ENCODE data around the gene RAD51B. TPM values are rescaled to one million over a fixed set of nuclear protein-coding genes. Genes with fewer than 3 reads are reported as not detected.

Gene RAD51B
- polyA plus RNA-seq, 1 donor (not counting 4 experiments of a cell fraction or from before 2014, with no cell fraction given) = 13.3 TPM

DNA sequence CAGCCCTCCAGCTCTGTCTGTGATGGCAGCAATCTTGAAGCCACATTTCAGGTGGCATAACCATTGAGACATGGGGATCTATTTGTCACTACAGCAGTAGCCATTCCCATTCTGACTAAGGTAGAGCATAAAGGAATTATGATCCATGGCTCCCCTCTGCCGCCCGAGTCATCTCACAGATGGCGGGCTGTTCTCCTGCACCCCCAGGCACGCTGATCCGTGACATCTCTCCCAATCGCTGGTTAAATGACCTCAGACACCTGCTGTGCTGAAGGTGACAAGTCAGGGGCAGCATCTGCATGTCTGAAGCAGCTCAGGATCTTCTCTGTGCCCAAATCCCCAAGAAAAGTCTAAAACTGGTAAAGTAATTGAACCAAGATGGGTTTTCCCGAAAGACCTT, 849.0 kb downstream of the RAD51B start:
- Histone ChIP-seq H3K9me1 (ENCODE audit: control insufficient read depth, extremely low read depth, insufficient read depth, low read length) (no peaks in the 10 kb centered on the region), H2AFZ (ENCODE audit: control insufficient read depth, low read length) (no peak overlapping the region), H3K4me3 (ENCODE audit: control insufficient read depth in 2 of 3, extremely low read depth in 1 of 3, insufficient read depth in 2 of 3, low read depth in 1 of 3, low read length in 3 of 3) (no peak overlapping the region), H3K27me3 (ENCODE audit: control insufficient read depth, extremely low read depth, insufficient read depth, low read length) (no peaks in the 10 kb centered on the region), H3K9ac (ENCODE audit: control insufficient read depth, extremely low read depth, insufficient read depth, low read length) (no peak overlapping the region), H3K9me3 (ENCODE audit: control insufficient read depth, low read depth, low read length) (no peaks in the 10 kb centered on the region), H4K20me1 (ENCODE audit: control insufficient read depth, extremely low read depth, insufficient read depth, low read length) (no peaks in the 10 kb centered on the region), H3K4me2 (ENCODE audit: control insufficient read depth, extremely low read depth, insufficient read depth, low read depth, low read length) (no peak overlapping the region), H3K36me3 (ENCODE audit: control insufficient read depth in 2 of 2, extremely low read depth in 1 of 2, insufficient read depth in 2 of 2, low read length in 2 of 2) (no peaks in the 10 kb centered on the region), H3K27ac (ENCODE audit: control insufficient read depth, insufficient read depth, low read length) (no peak overlapping the region), H3K4me1 (ENCODE audit: control insufficient read depth, extremely low read depth, insufficient read depth, low read length) (peaks cover 3% of the 10 kb centered on the region), H3K79me2 (ENCODE audit: control insufficient read depth, insufficient read depth, low read length) (no peaks in the 10 kb centered on the region)
- TF ChIP-seq EZH2 (IDR thresholded peaks at IDR 0.05; ENCODE audit: low read length) = no peak
- dilution Hi-C loops (cut with MboI; ENCODE audit: extremely low pct_ligation_motif_present, low sequenced_read_pairs) = no loop called here
- FAIRE-seq (no peak), DNase-seq (ENCODE audit: low read depth, low spot score) (no peak)

DNA sequence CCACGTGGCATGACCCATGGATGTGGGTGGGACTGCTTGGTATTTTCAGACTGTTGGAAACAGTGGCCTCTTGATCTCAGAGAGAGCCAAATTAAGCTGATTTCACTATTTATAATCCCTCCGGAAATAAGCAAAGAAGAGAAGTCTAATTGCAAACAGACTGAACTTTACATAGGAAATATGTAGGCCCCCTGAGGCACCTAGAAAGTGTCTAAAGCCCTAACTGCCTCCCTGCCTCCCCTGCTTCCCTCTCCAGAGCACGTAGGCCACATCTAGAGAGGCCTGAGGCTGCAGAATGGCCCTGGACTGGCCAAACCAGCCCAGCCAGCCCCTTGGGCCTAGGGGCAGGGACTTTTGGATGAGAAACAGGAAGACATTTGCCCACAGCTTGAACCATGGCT, 849.5 kb downstream of the RAD51B start:
- no peak for DNase-seq (ENCODE audit: low read depth, low spot score)
- no peak overlapping the region for H3K4me3 ChIP-seq (ENCODE audit: control insufficient read depth in 2 of 3, extremely low read depth in 1 of 3, insufficient read depth in 2 of 3, low read depth in 1 of 3, low read length in 3 of 3)
- H3K4me1 ChIP-seq (ENCODE audit: control insufficient read depth, extremely low read depth, insufficient read depth, low read length) = peaks cover 3% of the 10 kb centered on the region
- no peak overlapping the region for H3K4me2 ChIP-seq (ENCODE audit: control insufficient read depth, extremely low read depth, insufficient read depth, low read depth, low read length)
- H3K27ac ChIP-seq (ENCODE audit: control insufficient read depth, insufficient read depth, low read length) = no peak overlapping the region
- TF ChIP-seq, protein P1, sequence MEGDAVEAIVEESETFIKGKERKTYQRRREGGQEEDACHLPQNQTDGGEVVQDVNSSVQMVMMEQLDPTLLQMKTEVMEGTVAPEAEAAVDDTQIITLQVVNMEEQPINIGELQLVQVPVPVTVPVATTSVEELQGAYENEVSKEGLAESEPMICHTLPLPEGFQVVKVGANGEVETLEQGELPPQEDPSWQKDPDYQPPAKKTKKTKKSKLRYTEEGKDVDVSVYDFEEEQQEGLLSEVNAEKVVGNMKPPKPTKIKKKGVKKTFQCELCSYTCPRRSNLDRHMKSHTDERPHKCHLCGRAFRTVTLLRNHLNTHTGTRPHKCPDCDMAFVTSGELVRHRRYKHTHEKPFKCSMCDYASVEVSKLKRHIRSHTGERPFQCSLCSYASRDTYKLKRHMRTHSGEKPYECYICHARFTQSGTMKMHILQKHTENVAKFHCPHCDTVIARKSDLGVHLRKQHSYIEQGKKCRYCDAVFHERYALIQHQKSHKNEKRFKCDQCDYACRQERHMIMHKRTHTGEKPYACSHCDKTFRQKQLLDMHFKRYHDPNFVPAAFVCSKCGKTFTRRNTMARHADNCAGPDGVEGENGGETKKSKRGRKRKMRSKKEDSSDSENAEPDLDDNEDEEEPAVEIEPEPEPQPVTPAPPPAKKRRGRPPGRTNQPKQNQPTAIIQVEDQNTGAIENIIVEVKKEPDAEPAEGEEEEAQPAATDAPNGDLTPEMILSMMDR (optimal IDR thresholded peaks at IDR 0.05 in 1 of 3, IDR thresholded peaks at IDR 0.05 in 1 of 3, conservative IDR thresholded peaks at IDR 0.05 in 1 of 3; ENCODE audit: extremely low read depth in 1 of 3, insufficient read depth in 2 of 3, low read length in 3 of 3) = no peak
- no peak for TF ChIP-seq EZH2 (IDR thresholded peaks at IDR 0.05; ENCODE audit: low read length)
- no peaks in the 10 kb centered on the region for H4K20me1 ChIP-seq (ENCODE audit: control insufficient read depth, extremely low read depth, insufficient read depth, low read length)
- FAIRE-seq = no peak
- dilution Hi-C loops (cut with MboI; ENCODE audit: extremely low pct_ligation_motif_present, low sequenced_read_pairs) = no loop called here
- no peaks in the 10 kb centered on the region for H3K9me1 ChIP-seq (ENCODE audit: control insufficient read depth, extremely low read depth, insufficient read depth, low read length)
- H3K36me3 ChIP-seq (ENCODE audit: control insufficient read depth in 2 of 2, extremely low read depth in 1 of 2, insufficient read depth in 2 of 2, low read length in 2 of 2) = no peaks in the 10 kb centered on the region
- no peak overlapping the region for H3K9ac ChIP-seq (ENCODE audit: control insufficient read depth, extremely low read depth, insufficient read depth, low read length)
- peaks cover 1% of the 10 kb centered on the region for H3K9me3 ChIP-seq (ENCODE audit: control insufficient read depth, low read depth, low read length)
- H2AFZ ChIP-seq (ENCODE audit: control insufficient read depth, low read length) = no peak overlapping the region
- H3K27me3 ChIP-seq (ENCODE audit: control insufficient read depth, extremely low read depth, insufficient read depth, low read length) = no peaks in the 10 kb centered on the region
- H3K79me2 ChIP-seq (ENCODE audit: control insufficient read depth, insufficient read depth, low read length) = no peaks in the 10 kb centered on the region

Data from keratinocyte (primary cell).